Stimulated activated CD8-positive, alpha-beta memory T cell treated with anti-CD3 and anti-CD28 coated beads, Interleukin-15, amount 100 ng/mL, for 1 hour (primary cell): ENCODE data around the gene C14orf119.

Source experiments
- DNase-seq: peaks from one replicate; pipeline ENCODE4 v3.0.0-alpha.2; 2020; ENCODE audit warnings: low read depth

Gene C14orf119

GRCh38 chr14:23109769-23110168 lies 14.5 kb downstream of the C14orf119 start:
- no peak for DNase-seq

GRCh38 chr14:23110579-23111365 lies 15.5 kb downstream of the C14orf119 start:
- DNase-seq: no peak

GRCh38 chr14:23112359-23113178 lies 17.3 kb downstream of the C14orf119 start:
- no peak for DNase-seq

GRCh38 chr14:23113431-23114119 lies 18.3 kb downstream of the C14orf119 start:
- no peak for DNase-seq

- no peak for DNase-seq
Measured at GRCh38 chr14:23114120-23114458, 18.8 kb downstream of the C14orf119 start.

GRCh38 chr14:23114669-23115038 lies 19.3 kb downstream of the C14orf119 start:
- no peak for DNase-seq

GRCh38 chr14:23115039-23115731 lies 19.9 kb downstream of the C14orf119 start:
- DNase-seq: no peak

GRCh38 chr14:23115918-23116317 lies 20.6 kb downstream of the C14orf119 start:
- DNase-seq: no peak

- no peak for DNase-seq
Measured at GRCh38 chr14:23117371-23118020, 22.2 kb downstream of the C14orf119 start.

GRCh38 chr14:23118506-23119362 lies 23.4 kb downstream of the C14orf119 start, which contains the start of gene CEBPE:
Gene CEBPE (minus strand): TSS chr14:23119255. CDS start chr14:23119091, 164 bp downstream.
- DNase-seq: no peak

GRCh38 chr14:23119363-23120327 lies 24.3 kb downstream of the C14orf119 start:
- DNase-seq: no peak

- peak; percentile 50 for DNase-seq
Measured at GRCh38 chr14:23120541-23121251, 25.4 kb downstream of the C14orf119 start.

- no peak for DNase-seq
Measured at GRCh38 chr14:23121361-23121771, 26.1 kb downstream of the C14orf119 start.

GRCh38 chr14:23122086-23122485 lies 26.8 kb downstream of the C14orf119 start:
- no peak for DNase-seq

- no peak for DNase-seq
Measured at GRCh38 chr14:23123419-23123818, 28.1 kb downstream of the C14orf119 start.

GRCh38 chr14:23124337-23124954 lies 29.1 kb downstream of the C14orf119 start:
- DNase-seq: no peak

- no peak for DNase-seq
Measured at GRCh38 chr14:23125011-23125410, 29.7 kb downstream of the C14orf119 start.

GRCh38 chr14:23125933-23126524 lies 30.7 kb downstream of the C14orf119 start:
- DNase-seq: no peak
